HepG2 (cell line): ENCODE results near the gene SAMD9. TPM values are rescaled to one million over a fixed set of nuclear protein-coding genes. Genes with fewer than 3 reads are reported as not detected.

Source experiments
- ATAC-seq: fragments of 200-7000 bp; cut with Tn5 transposase; 3 replicates; pipeline ENCODE4 v1.9.1; 2020; ENCODE audit warnings: mild to moderate bottlenecking, moderate library complexity
- BruUV-seq: library from RNA; stranded (reverse); fragments of 400-500 nt; replicated peaks from 2 replicates; lab custom pipeline; 2021; lab: Mats Ljungman, UMichigan
- CTCF ChIA-PET: fragments of 300-600 bp; formaldehyde crosslinking; extraction: SDS; loops from one replicate; lab custom pipeline; 2021; ENCODE audit warnings: low total read pairs, inconsistent platforms, low intra/inter-chr PET ratio; lab: Yijun Ruan, JAX
- POLR2A ChIA-PET: fragments of 350-600 bp; sonication (Branson Sonifier 250); formaldehyde crosslinking; loops from one replicate; lab custom pipeline; 2020; ENCODE audit warnings: antibody characterized with exemption, inconsistent platforms; lab: Yijun Ruan, JAX
- DNase-seq: peaks from one replicate; pipeline ENCODE4 v3.0.0-alpha.2; 2015; ENCODE audit warnings: low spot score
- FAIRE-seq: peaks from 3 replicates; lab custom pipeline; 2011; peaks lifted over from hg19 to GRCh38; lab: Jason Lieb, UNC
- H2AFZ ChIP-seq: one replicate; pipeline ENCODE4 v1.6.1; 2011; ENCODE audit warnings: low read length, inconsistent platforms
- H3K27ac ChIP-seq: fragments of 300-600 bp; 3 replicates; pipeline ENCODE4 v1.8.0; 2011; ENCODE audit warnings: mixed run types, mild to moderate bottlenecking, mixed read lengths, low read length, inconsistent platforms; ENCODE audit not compliant: insufficient read depth; ENCODE audit errors: extremely low read length
- H3K27me3 ChIP-seq, 2 experiments: fragments of 200-600 bp in 1 of 2; 2 replicates in 1 of 2; 3 replicates in 1 of 2; pipeline versions ENCODE4 v1.6.0 to v1.8.0; 2011; ENCODE audit warnings: low read length in 2 of 2, mild to moderate bottlenecking in 2 of 2, moderate library complexity in 2 of 2, inconsistent platforms in 1 of 2; ENCODE audit not compliant: insufficient read depth in 2 of 2, control insufficient read depth in 1 of 2
- H3K36me3 ChIP-seq, 2 experiments: fragments of 200-600 bp in 1 of 2; replicated peaks in 1 of 2; 2 replicates in 1 of 2; 3 replicates in 1 of 2; pipeline versions ENCODE4 v1.5.1 to v1.8.0; 2011; ENCODE audit warnings: low read length in 2 of 2, inconsistent platforms in 1 of 2; ENCODE audit not compliant: insufficient read depth in 2 of 2, control insufficient read depth in 1 of 2
- H3K4me1 ChIP-seq: 2 replicates; pipeline ENCODE4 v1.5.1; 2012; ENCODE audit warnings: low read length, inconsistent platforms; ENCODE audit not compliant: insufficient read depth
- H3K4me2 ChIP-seq: 2 replicates; pipeline ENCODE4 v1.6.0; 2011; ENCODE audit warnings: low read depth, low read length, inconsistent platforms
- H3K4me3 ChIP-seq, 3 experiments: fragments of 200-600 bp in 1 of 3; sonication (generic), shearing (Covaris generic) in 1 of 3; replicated peaks in 1 of 3; 2 replicates each; pipeline ENCODE4 v1.5.1; 2011 to 2016; ENCODE audit warnings: low read length in 3 of 3, inconsistent platforms in 2 of 3, low read depth in 2 of 3, mild to moderate bottlenecking in 2 of 3, control low read depth in 1 of 3, mixed read lengths in 1 of 3; ENCODE audit not compliant: insufficient read depth in 1 of 3
- H3K79me2 ChIP-seq: one replicate; pipeline ENCODE4 v1.6.1; 2011; ENCODE audit warnings: low read length, inconsistent platforms; ENCODE audit not compliant: insufficient read depth
- H3K9ac ChIP-seq: 2 replicates; pipeline ENCODE4 v1.6.0; 2011; ENCODE audit warnings: mild to moderate bottlenecking, low read depth, low read length, inconsistent platforms; ENCODE audit not compliant: insufficient read depth
- H3K9me3 ChIP-seq: 2 replicates; pipeline ENCODE4 v1.5.1; 2012; ENCODE audit warnings: mild to moderate bottlenecking, low read length
- H4K20me1 ChIP-seq: 2 replicates; pipeline ENCODE4 v1.6.0; 2011; ENCODE audit warnings: inconsistent platforms, mild to moderate bottlenecking, low read length, moderate library complexity; ENCODE audit not compliant: insufficient read depth
- ATRX ChIP-seq: sonication (generic); formaldehyde crosslinking; IDR thresholded peaks from 2 replicates; pipeline ENCODE4 v1.4.0; 2020; ENCODE audit warnings: missing genetic modification reagents, borderline replicate concordance
- ETV6 ChIP-seq: sonication (generic); formaldehyde crosslinking; conservative IDR thresholded peaks from 2 replicates; pipeline ENCODE4 v1.4.0; 2020; ENCODE audit warnings: missing genetic modification reagents
- FIP1L1 ChIP-seq: fragments of 200-400 bp; formaldehyde crosslinking; IDR thresholded peaks from 2 replicates; pipeline ENCODE4 v1.6.1; 2018; ENCODE audit warnings: low read depth, mild to moderate bottlenecking, low read length, moderate library complexity, borderline replicate concordance; ENCODE audit not compliant: insufficient read depth
- ISL2 ChIP-seq: sonication (generic); formaldehyde crosslinking; IDR thresholded peaks from 2 replicates; pipeline ENCODE4 v1.5.0; 2020; ENCODE audit warnings: missing genetic modification reagents
- KDM6A ChIP-seq: IDR thresholded peaks from 2 replicates; pipeline ENCODE4 v1.6.1; 2016; ENCODE audit warnings: low read depth
- NFE2 ChIP-seq: sonication (generic); formaldehyde crosslinking; IDR thresholded peaks from 2 replicates; pipeline ENCODE4 v1.4.0; 2020; ENCODE audit warnings: missing genetic modification reagents
- NR3C1 ChIP-seq: sonication (generic); formaldehyde crosslinking; IDR thresholded peaks from 2 replicates; pipeline ENCODE4 v1.4.0; 2020; ENCODE audit warnings: missing genetic modification reagents
- POGZ ChIP-seq: sonication (generic); formaldehyde crosslinking; IDR thresholded peaks from 2 replicates; pipeline ENCODE4 v1.4.0; 2020; ENCODE audit warnings: mild to moderate bottlenecking, missing genetic modification reagents
- PRMT3 ChIP-seq: sonication (generic); formaldehyde crosslinking; IDR thresholded peaks from 2 replicates; pipeline ENCODE4 v1.8.1; 2022; ENCODE audit warnings: low read depth, mild to moderate bottlenecking, moderate library complexity, missing genetic modification reagents, borderline replicate concordance
- ZNF446 ChIP-seq: sonication (generic); formaldehyde crosslinking; IDR thresholded peaks from 2 replicates; pipeline ENCODE4 v1.5.0; 2020; ENCODE audit warnings: mild to moderate bottlenecking, missing genetic modification reagents
- ZNF547 ChIP-seq: sonication (generic); formaldehyde crosslinking; IDR thresholded peaks from 2 replicates; pipeline ENCODE4 v1.5.1; 2020; ENCODE audit warnings: mild to moderate bottlenecking, missing genetic modification reagents
- ZNF792 ChIP-seq: IDR thresholded peaks from 2 replicates; pipeline ENCODE4 v1.6.1; 2016
- ZNF83 ChIP-seq: sonication (generic); formaldehyde crosslinking; IDR thresholded peaks from 2 replicates; pipeline ENCODE4 v1.4.0; 2020; ENCODE audit warnings: missing genetic modification reagents, mild to moderate bottlenecking, borderline replicate concordance
- ZSCAN22 ChIP-seq: sonication (generic); formaldehyde crosslinking; IDR thresholded peaks from 2 replicates; pipeline ENCODE4 v1.4.0; 2020; ENCODE audit warnings: mild to moderate bottlenecking, missing genetic modification reagents
- WGBS: methylation state at CpG from one replicate; pipeline ENCODE4 v1.1.6; 2017; ENCODE audit warnings: low lambda C conversion rate; 5-methylcytosine and 5-hydroxymethylcytosine counted together
- in situ Hi-C: cut with HindIII; loops from 2 replicates; pipeline ENCODE4 v1.10.0; 2017; ENCODE audit warnings: low pct_unique_long_range_greater_than_20kb; ENCODE audit not compliant: extremely low pct_ligation_motif_present
- intact Hi-C: fragments of 100-400 bp; cut with micrococcal nuclease; formaldehyde crosslinking; loops from one replicate; pipeline ENCODE4 v1.10.0; 2022; ENCODE audit not compliant: unreplicated experiment
- polyA plus RNA-seq, 8 experiments: library from polyadenylated mRNA; depleted of rRNA in 3 of 8; stranded (reverse) in 7 of 8; unstranded in 1 of 8; fragments of >200 nt; fragmentation: Illumina TruSeq in 4 of 8; extraction: Trizol in 4 of 8; gene quantifications; 2 replicates each; pipeline versions ENCODE4 v1.2.1 to v1.2.3, GENCODE V29; 2011 to 2016; ENCODE audit warnings: low read depth in 4 of 8, missing spikeins in 1 of 8, mixed read lengths in 1 of 8; ENCODE audit not compliant: insufficient read depth in 1 of 8
- total RNA-seq, 5 experiments: library from RNA; depleted of rRNA; stranded (reverse); fragments of >200 nt; fragmentation: Illumina TruSeq; extraction: Trizol; gene quantifications; 2 replicates each; pipeline ENCODE4 v1.2.3, GENCODE V29; 2016; ENCODE audit warnings: low read depth in 1 of 5
- TF ChIP-seq, protein P1 (sequence below): IDR thresholded peaks from 2 replicates; pipeline ENCODE4 v1.6.1; 2016; ENCODE audit warnings: low read depth, control low read depth
- TF ChIP-seq, protein P2 (sequence below): sonication (generic); formaldehyde crosslinking; IDR thresholded peaks from 2 replicates; pipeline ENCODE4 v1.4.0; 2020; ENCODE audit warnings: missing genetic modification reagents, borderline replicate concordance
- TF ChIP-seq, protein P3 (sequence below): sonication (generic); formaldehyde crosslinking; IDR thresholded peaks from 2 replicates; pipeline ENCODE4 v1.4.0; 2020; ENCODE audit warnings: missing genetic modification reagents, borderline replicate concordance

Gene SAMD9
- total and polyA plus RNA-seq, 2 of the 13 experiments (the other 11 are each of a cell fraction or from before 2014, with no cell fraction given), result 0.08 to 1.5 TPM

DNA sequence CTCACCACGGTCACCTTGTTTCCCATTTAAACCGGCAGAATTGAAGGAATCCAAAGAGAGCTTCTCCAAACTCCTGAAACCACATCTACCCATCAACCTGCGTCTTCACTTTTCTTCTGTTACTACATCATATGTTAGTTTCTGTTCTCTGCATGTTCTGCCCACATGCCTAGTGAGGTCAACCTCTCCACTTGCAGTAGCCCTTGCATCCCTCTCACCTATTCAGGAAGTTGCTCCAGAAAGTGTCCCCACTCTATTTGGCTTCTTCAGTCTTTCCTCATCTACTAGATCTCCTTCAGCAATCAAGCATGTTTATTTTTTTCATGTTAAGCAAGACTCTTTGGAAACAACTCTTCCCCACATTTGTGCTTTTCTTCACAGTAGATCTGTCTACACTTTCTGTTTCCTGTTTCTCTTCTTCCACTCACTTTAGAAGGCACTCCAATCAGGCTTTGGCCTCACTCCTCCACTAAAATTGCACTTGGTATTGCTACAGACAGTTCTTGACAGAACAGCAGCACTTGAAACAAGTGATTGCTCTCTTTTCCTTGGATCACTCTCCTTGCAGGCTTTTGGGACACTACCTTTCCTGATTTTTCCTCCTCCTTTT, 22.9 kb upstream of the SAMD9 start:
- ChIA-PET CTCF (no interaction called here), POLR2A (no interaction called here)
- in situ Hi-C loops, result no loop called here
- Histone ChIP-seq H3K9me3 (no peaks in the 10 kb centered on the region), H3K4me3 (no peak overlapping the region), H3K9ac (no peak overlapping the region), H3K27ac (no peak overlapping the region), H4K20me1 (no peaks in the 10 kb centered on the region), H3K4me2 (no peak overlapping the region), H2AFZ (no peak overlapping the region), H3K79me2 (no peaks in the 10 kb centered on the region), H3K27me3 (no peaks in the 10 kb centered on the region; a peak in 1 of 5 replicates), H3K4me1 (no peaks in the 10 kb centered on the region), H3K36me3 (no peaks in the 10 kb centered on the region)
- TF ChIP-seq ETV6 (CRISPR knock-in tag) (no peak), NFE2 (no peak), ATRX (CRISPR knock-in tag) (no peak), ZNF446 (no peak), POGZ (CRISPR knock-in tag) (no peak), PRMT3 (no peak), ISL2 (CRISPR knock-in tag) (no peak), ZSCAN22 (CRISPR knock-in tag) (no peak), ZNF547 (no peak), KDM6A (no peak), ZNF792 (CRISPR knock-in tag) (no peak), ZNF83 (CRISPR knock-in tag) (no peak), NR3C1 (CRISPR knock-in tag) (no peak), FIP1L1 (no peak)
- TF ChIP-seq, protein P1, sequence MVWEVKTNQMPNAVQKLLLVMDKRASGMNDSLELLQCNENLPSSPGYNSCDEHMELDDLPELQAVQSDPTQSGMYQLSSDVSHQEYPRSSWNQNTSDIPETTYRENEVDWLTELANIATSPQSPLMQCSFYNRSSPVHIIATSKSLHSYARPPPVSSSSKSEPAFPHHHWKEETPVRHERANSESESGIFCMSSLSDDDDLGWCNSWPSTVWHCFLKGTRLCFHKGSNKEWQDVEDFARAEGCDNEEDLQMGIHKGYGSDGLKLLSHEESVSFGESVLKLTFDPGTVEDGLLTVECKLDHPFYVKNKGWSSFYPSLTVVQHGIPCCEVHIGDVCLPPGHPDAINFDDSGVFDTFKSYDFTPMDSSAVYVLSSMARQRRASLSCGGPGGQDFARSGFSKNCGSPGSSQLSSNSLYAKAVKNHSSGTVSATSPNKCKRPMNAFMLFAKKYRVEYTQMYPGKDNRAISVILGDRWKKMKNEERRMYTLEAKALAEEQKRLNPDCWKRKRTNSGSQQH (CRISPR knock-in tag), result no peak
- TF ChIP-seq, protein P2, sequence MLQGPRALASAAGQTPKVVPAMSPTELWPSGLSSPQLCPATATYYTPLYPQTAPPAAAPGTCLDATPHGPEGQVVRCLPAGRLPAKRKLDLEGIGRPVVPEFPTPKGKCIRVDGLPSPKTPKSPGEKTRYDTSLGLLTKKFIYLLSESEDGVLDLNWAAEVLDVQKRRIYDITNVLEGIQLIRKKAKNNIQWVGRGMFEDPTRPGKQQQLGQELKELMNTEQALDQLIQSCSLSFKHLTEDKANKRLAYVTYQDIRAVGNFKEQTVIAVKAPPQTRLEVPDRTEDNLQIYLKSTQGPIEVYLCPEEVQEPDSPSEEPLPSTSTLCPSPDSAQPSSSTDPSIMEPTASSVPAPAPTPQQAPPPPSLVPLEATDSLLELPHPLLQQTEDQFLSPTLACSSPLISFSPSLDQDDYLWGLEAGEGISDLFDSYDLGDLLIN, result no peak
- TF ChIP-seq, protein P3, sequence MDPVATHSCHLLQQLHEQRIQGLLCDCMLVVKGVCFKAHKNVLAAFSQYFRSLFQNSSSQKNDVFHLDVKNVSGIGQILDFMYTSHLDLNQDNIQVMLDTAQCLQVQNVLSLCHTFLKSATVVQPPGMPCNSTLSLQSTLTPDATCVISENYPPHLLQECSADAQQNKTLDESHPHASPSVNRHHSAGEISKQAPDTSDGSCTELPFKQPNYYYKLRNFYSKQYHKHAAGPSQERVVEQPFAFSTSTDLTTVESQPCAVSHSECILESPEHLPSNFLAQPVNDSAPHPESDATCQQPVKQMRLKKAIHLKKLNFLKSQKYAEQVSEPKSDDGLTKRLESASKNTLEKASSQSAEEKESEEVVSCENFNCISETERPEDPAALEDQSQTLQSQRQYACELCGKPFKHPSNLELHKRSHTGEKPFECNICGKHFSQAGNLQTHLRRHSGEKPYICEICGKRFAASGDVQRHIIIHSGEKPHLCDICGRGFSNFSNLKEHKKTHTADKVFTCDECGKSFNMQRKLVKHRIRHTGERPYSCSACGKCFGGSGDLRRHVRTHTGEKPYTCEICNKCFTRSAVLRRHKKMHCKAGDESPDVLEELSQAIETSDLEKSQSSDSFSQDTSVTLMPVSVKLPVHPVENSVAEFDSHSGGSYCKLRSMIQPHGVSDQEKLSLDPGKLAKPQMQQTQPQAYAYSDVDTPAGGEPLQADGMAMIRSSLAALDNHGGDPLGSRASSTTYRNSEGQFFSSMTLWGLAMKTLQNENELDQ (CRISPR knock-in tag), result no peak
- intact Hi-C loops, result no loop called here
- WGBS, result 11% methylated on average over 3 of the region's 3 CpGs
- BruUV-seq, result no TSS peak
- no peak for DNase-seq
- FAIRE-seq, result no peak
- no peak for ATAC-seq
